CD14-positive monocyte (primary cell): ENCODE results near the gene CEP128. TPM values are rescaled to one million over a fixed set of nuclear protein-coding genes. Genes with fewer than 3 reads are reported as not detected.

Experiments
- DNase-seq, 3 donors: peaks; one replicate each; pipeline ENCODE4 v3.0.0-alpha.2; 2011 to 2022
- H2AFZ ChIP-seq: 2 replicates; pipeline ENCODE4 v1.6.0; 2012; ENCODE audit warnings: mild to moderate bottlenecking, low read depth, low read length, inconsistent platforms; ENCODE audit not compliant: insufficient read depth, poor library complexity, severe bottlenecking
- H3K27ac ChIP-seq, 2 donors: 1 replicate in 1 of 2; 2 replicates in 1 of 2; pipeline ENCODE4 v1.5.1; 2012 to 2013; ENCODE audit warnings: low read length in 2 of 2, control low read depth in 1 of 2, inconsistent platforms in 1 of 2, low read depth in 1 of 2, mild to moderate bottlenecking in 1 of 2
- H3K27me3 ChIP-seq, 2 donors: one replicate each; pipeline versions ENCODE4 v1.6.0 to v1.6.1; 2011 to 2013; ENCODE audit warnings: low read length in 2 of 2; ENCODE audit not compliant: control insufficient read depth in 2 of 2, insufficient read depth in 2 of 2
- H3K36me3 ChIP-seq, 2 donors: replicated peaks in 1 of 2; 1 replicate in 1 of 2; 2 replicates in 1 of 2; pipeline versions ENCODE4 v1.5.1 to v1.6.1; 2012 to 2013; ENCODE audit warnings: low read length in 2 of 2, control low read depth in 1 of 2, inconsistent platforms in 1 of 2, mild to moderate bottlenecking in 1 of 2; ENCODE audit not compliant: insufficient read depth in 2 of 2, control insufficient read depth in 1 of 2
- H3K4me1 ChIP-seq, 2 donors: 1 replicate in 1 of 2; 2 replicates in 1 of 2; pipeline versions ENCODE4 v1.5.1 to v1.6.1; 2012 to 2013; ENCODE audit warnings: low read length in 2 of 2, control low read depth in 1 of 2, inconsistent platforms in 1 of 2, mild to moderate bottlenecking in 1 of 2, moderate library complexity in 1 of 2; ENCODE audit not compliant: insufficient read depth in 2 of 2, control insufficient read depth in 1 of 2
- H3K4me2 ChIP-seq: replicated peaks from 2 replicates; pipeline ENCODE3; 2012; ENCODE audit warnings: low read length, moderate library complexity, mild to moderate bottlenecking; ENCODE audit not compliant: poor library complexity, severe bottlenecking; ENCODE audit errors: extremely low read depth
- H3K4me3 ChIP-seq, 3 experiments: fragments of 200-600 bp in 1 of 3; sonication (generic) in 1 of 3; replicated peaks in 1 of 3; 1 replicate in 2 of 3; 2 replicates in 1 of 3; pipeline ENCODE4 v1.5.1; 2011 to 2013; ENCODE audit warnings: low read length in 3 of 3, mild to moderate bottlenecking in 3 of 3, control low read depth in 2 of 3, low read depth in 2 of 3, inconsistent platforms in 1 of 3, moderate library complexity in 1 of 3
- H3K79me2 ChIP-seq: 2 replicates; pipeline ENCODE4 v1.6.0; 2012; ENCODE audit warnings: mild to moderate bottlenecking, control low read depth, inconsistent platforms, low read length, moderate library complexity; ENCODE audit not compliant: insufficient read depth
- H3K9ac ChIP-seq: 2 replicates; pipeline ENCODE4 v1.6.0; 2017; ENCODE audit warnings: low read length, mild to moderate bottlenecking; ENCODE audit not compliant: insufficient read depth, poor library complexity, severe bottlenecking
- H3K9me3 ChIP-seq, 2 donors: replicated peaks in 1 of 2; 1 replicate in 1 of 2; 2 replicates in 1 of 2; pipeline versions ENCODE4 v1.5.1 to v1.6.1; 2012 to 2013; ENCODE audit warnings: low read length in 2 of 2, control low read depth in 1 of 2; ENCODE audit not compliant: control insufficient read depth in 1 of 2, insufficient read depth in 1 of 2
- H4K20me1 ChIP-seq: 2 replicates; pipeline ENCODE4 v1.6.0; 2012; ENCODE audit warnings: mild to moderate bottlenecking, low read length, control low read depth, moderate library complexity; ENCODE audit not compliant: insufficient read depth
- H3K27ac Mint-ChIP-seq, 7 donors: one replicate each; pipeline ENCODE4 v1.8.0; 2020; ENCODE audit warnings: mild to moderate bottlenecking in 7 of 7, mixed read lengths in 7 of 7, moderate library complexity in 6 of 7, inconsistent platforms in 2 of 7
- H3K27me3 Mint-ChIP-seq, 3 donors: one replicate each; pipeline ENCODE4 v1.8.0; 2021 to 2022; ENCODE audit warnings: low read depth in 3 of 3, mild to moderate bottlenecking in 3 of 3, mixed read lengths in 3 of 3, moderate library complexity in 3 of 3, inconsistent platforms in 1 of 3
- H3K36me3 Mint-ChIP-seq, 2 donors: one replicate each; pipeline ENCODE4 v1.8.0; 2020; ENCODE audit warnings: mixed read lengths in 2 of 2, inconsistent platforms in 1 of 2, mild to moderate bottlenecking in 1 of 2
- H3K4me1 Mint-ChIP-seq: one replicate; pipeline ENCODE4 v1.8.0; 2020; ENCODE audit warnings: mild to moderate bottlenecking, mixed read lengths
- H3K4me3 Mint-ChIP-seq, 2 donors: one replicate each; pipeline ENCODE4 v1.8.0; 2020; ENCODE audit warnings: mild to moderate bottlenecking in 2 of 2, mixed read lengths in 2 of 2, moderate library complexity in 1 of 2
- H3K9me3 Mint-ChIP-seq, 7 donors: one replicate each; pipeline ENCODE4 v1.8.0; 2020 to 2022; ENCODE audit warnings: mixed read lengths in 7 of 7, mild to moderate bottlenecking in 6 of 7, moderate library complexity in 6 of 7, inconsistent platforms in 2 of 7
- CTCF ChIP-seq: fragments of 200-600 bp; IDR thresholded peaks from one replicate; pipeline ENCODE4 v1.8.0; 2022; ENCODE audit warnings: antibody characterized with exemption, mild to moderate bottlenecking
- WGBS: methylation state at CpG from one replicate; pipeline ENCODE4 v1.1.5; 2013; ENCODE audit warnings: missing lambda C conversion rate; ENCODE audit not compliant: insufficient coverage; 5-methylcytosine and 5-hydroxymethylcytosine counted together
- intact Hi-C, 2 donors: fragments of 100-400 bp; cut with micrococcal nuclease; formaldehyde crosslinking; loops; one replicate each; pipeline versions ENCODE4 v1.15.0 to v1.15.1; 2023
- polyA plus RNA-seq, 3 donors: library from polyadenylated mRNA; depleted of rRNA in 1 of 3; unstranded in 2 of 3; stranded (reverse) in 1 of 3; fragments of 300-500 nt in 2 of 3; fragments of >200 nt in 1 of 3; fragmentation: Illumina TruSeq in 2 of 3; gene quantifications; 1 replicate in 2 of 3; 2 replicates in 1 of 3; pipeline ENCODE4 v1.2.3, GENCODE V29; 2012 to 2021

Gene CEP128
- polyA plus RNA-seq, 3 donors = 0.41 to 0.88 (median 0.62) TPM

- no peak for TF ChIP-seq CTCF
- H3K27me3 Mint-ChIP-seq = peaks cover 0 to 2% (median 0%) of the 10 kb centered on the region in 3 donors
- H3K9me3 Mint-ChIP-seq = peaks cover 0 to 5% (median 0%) of the 10 kb centered on the region in 7 donors
- peaks cover 0 to 5% of the 10 kb centered on the region in 2 donors for H3K4me1 ChIP-seq
- H4K20me1 ChIP-seq = no peaks in the 10 kb centered on the region
- H3K4me3 ChIP-seq = no peak overlapping the region
- H3K4me3 Mint-ChIP-seq = no peak overlapping the region
- no peak overlapping the region for H3K4me2 ChIP-seq
- no peak for DNase-seq
- intact Hi-C loops = no loop called here
- peaks cover 0 to 4% of the 10 kb centered on the region in 2 donors for H3K36me3 ChIP-seq
- H3K79me2 ChIP-seq = no peaks in the 10 kb centered on the region
- H3K27ac Mint-ChIP-seq = no peak overlapping the region
- no peak overlapping the region for H2AFZ ChIP-seq
- no CpG with 5 or more reads among the region's 1 CpG for WGBS
- H3K27me3 ChIP-seq = no peaks in the 10 kb centered on the region
- no peak overlapping the region for H3K9ac ChIP-seq
- no peak overlapping the region for H3K27ac ChIP-seq
- H3K4me1 Mint-ChIP-seq = peaks cover 7% of the 10 kb centered on the region
- H3K9me3 ChIP-seq = no peaks in the 10 kb centered on the region
- H3K36me3 Mint-ChIP-seq = peaks cover 10 to 13% of the 10 kb centered on the region in 2 donors
Observed at GRCh38 chr14:80776657-80777056, 164.9 kb downstream of the CEP128 start.

GRCh38 chr14:80776186-80776585 is 165.4 kb downstream of the CEP128 start:
- DNase-seq = no peak
- no peak overlapping the region for H2AFZ ChIP-seq
- Mint-ChIP-seq H3K9me3 (peaks cover 0 to 5% (median 0%) of the 10 kb centered on the region in 7 donors), H3K27me3 (peaks cover 0 to 2% (median 0%) of the 10 kb centered on the region in 3 donors), H3K27ac (no peak overlapping the region), H3K4me3 (no peak overlapping the region), H3K4me1 (peaks cover 7% of the 10 kb centered on the region), H3K36me3 (peaks cover 10 to 13% of the 10 kb centered on the region in 2 donors)
- H3K4me2 ChIP-seq = no peak overlapping the region
- no peak overlapping the region for H3K9ac ChIP-seq
- intact Hi-C loops = no loop called here
- H4K20me1 ChIP-seq = no peaks in the 10 kb centered on the region
- H3K36me3 ChIP-seq = peaks cover 0 to 4% of the 10 kb centered on the region in 2 donors
- TF ChIP-seq CTCF = no peak
- H3K79me2 ChIP-seq = no peaks in the 10 kb centered on the region
- H3K9me3 ChIP-seq = no peaks in the 10 kb centered on the region
- peaks cover 0 to 5% of the 10 kb centered on the region in 2 donors for H3K4me1 ChIP-seq
- H3K27me3 ChIP-seq = no peaks in the 10 kb centered on the region
- H3K27ac ChIP-seq = no peak overlapping the region
- no peak overlapping the region for H3K4me3 ChIP-seq
